OCI-LY3 (cell line): ENCODE results near the gene GJD4.

Experiments used
- H2AFZ ChIP-seq: fragments of 200-600, 300-600 bp; shearing (Covaris generic); 2 replicates; pipeline ENCODE4 v1.6.0; 2014; ENCODE audit warnings: antibody characterized with exemption, low read depth, low read length
- H3K27ac ChIP-seq: fragments of 200-600, 300-600 bp; sonication (generic); 2 replicates; pipeline ENCODE4 v1.5.1; 2014; ENCODE audit warnings: mild to moderate bottlenecking, low read length, moderate library complexity, mixed read lengths
- H3K27me3 ChIP-seq: fragments of 200-600, 300-600 bp; sonication (generic); 2 replicates; pipeline ENCODE4 v1.6.1; 2014; ENCODE audit warnings: low read depth, low read length, mixed read lengths
- H3K36me3 ChIP-seq: fragments of 200-600, 300-600 bp; sonication (generic); replicated peaks from 2 replicates; pipeline ENCODE3; 2014; ENCODE audit warnings: low read depth, low read length, mixed read lengths
- H3K4me1 ChIP-seq: fragments of 300-600, 200-600 bp; sonication (generic); 2 replicates; pipeline ENCODE4 v1.6.1; 2014; ENCODE audit warnings: low read length, mixed read lengths
- H3K4me2 ChIP-seq: fragments of 200-600, 300-600 bp; sonication (generic); 2 replicates; pipeline ENCODE4 v1.6.1; 2014; ENCODE audit warnings: low read length, mixed read lengths
- H3K4me3 ChIP-seq: fragments of 300-600, 200-600 bp; sonication (generic); 2 replicates; pipeline ENCODE4 v1.5.1; 2014; ENCODE audit warnings: antibody characterized with exemption, mild to moderate bottlenecking, low read length, moderate library complexity
- H3K79me2 ChIP-seq: fragments of 300-600, 200-600 bp; shearing (Covaris generic); 2 replicates; pipeline ENCODE4 v1.6.1; 2014; ENCODE audit warnings: mild to moderate bottlenecking, low read length, mixed read lengths
- H3K9ac ChIP-seq: fragments of 300-600, 200-600 bp; shearing (Covaris generic); 2 replicates; pipeline ENCODE4 v1.6.0; 2014; ENCODE audit warnings: mild to moderate bottlenecking, low read length, moderate library complexity
- H3K9me3 ChIP-seq: fragments of 200-600, 300-600 bp; shearing (Covaris generic); 2 replicates; pipeline ENCODE4 v1.6.1; 2014; ENCODE audit warnings: low read length, mixed read lengths; ENCODE audit not compliant: insufficient read depth
- H4K20me1 ChIP-seq: fragments of 200-600, 300-600 bp; sonication (generic); 2 replicates; pipeline ENCODE4 v1.6.1; 2016; ENCODE audit warnings: low read length, mixed read lengths; ENCODE audit not compliant: insufficient read depth
- CTCF ChIP-seq: fragments of 200-600, 300-600 bp; sonication (generic); IDR thresholded peaks from 2 replicates; pipeline ENCODE4 v1.5.1; 2014; ENCODE audit warnings: antibody characterized with exemption, low read length, low read depth
- EZH2phosphoT487 ChIP-seq: fragments of 200-600 bp; shearing (Covaris generic); IDR thresholded peaks from 2 replicates; pipeline ENCODE4 v1.6.1; 2018; ENCODE audit warnings: antibody characterized with exemption, mixed run types, low read depth

Gene GJD4, protein sequence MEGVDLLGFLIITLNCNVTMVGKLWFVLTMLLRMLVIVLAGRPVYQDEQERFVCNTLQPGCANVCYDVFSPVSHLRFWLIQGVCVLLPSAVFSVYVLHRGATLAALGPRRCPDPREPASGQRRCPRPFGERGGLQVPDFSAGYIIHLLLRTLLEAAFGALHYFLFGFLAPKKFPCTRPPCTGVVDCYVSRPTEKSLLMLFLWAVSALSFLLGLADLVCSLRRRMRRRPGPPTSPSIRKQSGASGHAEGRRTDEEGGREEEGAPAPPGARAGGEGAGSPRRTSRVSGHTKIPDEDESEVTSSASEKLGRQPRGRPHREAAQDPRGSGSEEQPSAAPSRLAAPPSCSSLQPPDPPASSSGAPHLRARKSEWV

DNA sequence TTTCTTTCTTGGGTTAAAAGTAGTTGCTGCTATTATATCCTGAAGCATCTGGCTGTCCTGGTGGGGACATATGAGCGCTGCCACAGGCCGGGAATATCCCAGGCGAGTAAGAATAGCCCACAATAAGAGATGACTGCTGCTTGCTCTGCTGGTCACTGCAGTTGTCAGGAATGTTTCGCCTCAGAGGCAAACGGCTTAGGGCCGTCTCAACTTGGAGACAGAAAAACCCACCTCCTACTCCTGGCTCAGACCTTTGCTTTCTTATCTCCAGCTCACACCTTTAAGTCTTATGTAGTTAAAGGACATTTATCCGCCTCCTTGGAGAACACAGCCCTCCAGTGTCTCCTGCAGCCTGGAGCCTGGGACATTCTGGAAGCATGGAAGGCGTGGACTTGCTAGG is at the start of gene GJD4:
Gene GJD4 (plus strand): TSS at position 151 of the 400 bp plus-strand sequence. CDS start 227 bp downstream, at position 378.
- Histone ChIP-seq H3K4me3 (no peak within 1 kb of the TSS), H3K36me3 (no peaks in the 10 kb centered on the region), H3K9ac (no peak within 1 kb of the TSS), H3K4me2 (no peak within 1 kb of the TSS), H3K27ac (no peak within 1 kb of the TSS), H4K20me1 (no peaks in the 10 kb centered on the region), H2AFZ (no peak within 1 kb of the TSS), H3K4me1 (no peaks in the 10 kb centered on the region), H3K9me3 (no peaks in the 10 kb centered on the region), H3K27me3 (no peaks in the 10 kb centered on the region), H3K79me2 (no peaks in the 10 kb centered on the region)
- TF ChIP-seq CTCF (no peak), EZH2phosphoT487 (no peak)

DNA sequence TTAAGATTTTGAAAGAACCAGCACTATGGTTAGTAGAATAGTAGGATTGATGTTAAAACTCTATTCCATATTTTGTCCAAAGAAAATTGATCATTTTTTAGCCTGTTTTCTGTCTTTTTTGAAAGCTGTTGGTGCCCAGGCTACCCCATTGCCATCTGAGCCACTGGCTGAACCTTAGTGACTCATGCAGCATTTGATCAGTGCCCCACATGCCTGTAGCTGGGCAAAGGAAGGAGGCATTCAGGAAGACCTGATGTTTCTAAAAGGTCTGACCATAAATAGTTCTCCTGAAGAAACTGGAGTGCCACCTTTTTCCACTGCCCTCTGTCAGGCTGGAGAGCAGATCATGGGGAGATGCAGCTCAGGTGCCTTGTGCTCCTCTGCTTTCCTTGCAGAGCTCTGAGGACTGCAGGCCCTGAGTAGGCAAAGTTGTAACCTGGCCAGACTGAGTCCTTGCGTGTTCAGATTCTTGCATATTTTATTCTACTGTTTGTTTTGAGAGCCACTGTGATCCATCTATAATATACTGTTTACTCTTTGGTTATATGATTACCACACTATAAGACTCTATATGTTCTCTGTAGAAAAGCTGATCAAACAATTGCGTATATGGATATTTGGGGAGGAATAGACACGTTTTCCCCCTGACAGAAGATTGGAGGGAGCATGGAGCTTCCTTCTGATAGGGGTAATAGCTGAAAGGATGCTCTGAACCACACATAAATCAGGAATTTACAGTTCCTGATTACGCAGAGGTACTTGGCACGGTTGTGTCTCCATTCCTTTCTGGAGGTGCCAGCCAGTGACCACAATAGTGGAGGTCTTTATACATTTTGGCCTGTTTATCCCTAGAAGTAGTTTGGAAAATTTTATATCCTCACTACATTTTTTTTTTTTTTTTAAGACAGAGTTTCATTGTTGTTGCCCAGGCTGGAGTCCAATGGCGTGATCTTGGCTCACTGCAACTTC is 48.9 kb upstream of the GJD4 start:
- H3K4me2 ChIP-seq: no peak overlapping the region
- no peak overlapping the region for H3K27ac ChIP-seq
- H3K27me3 ChIP-seq: no peaks in the 10 kb centered on the region
- no peaks in the 10 kb centered on the region for H3K79me2 ChIP-seq
- H3K4me3 ChIP-seq: no peak overlapping the region
- TF ChIP-seq EZH2phosphoT487 (no peak), CTCF (no peak)
- H2AFZ ChIP-seq: no peak overlapping the region
- no peaks in the 10 kb centered on the region for H3K36me3 ChIP-seq
- H3K4me1 ChIP-seq: peaks cover 9% of the 10 kb centered on the region
- H3K9ac ChIP-seq: no peak overlapping the region
- no peaks in the 10 kb centered on the region for H3K9me3 ChIP-seq
- no peaks in the 10 kb centered on the region for H4K20me1 ChIP-seq

- no peak overlapping the region for H3K4me2 ChIP-seq
- H3K27me3 ChIP-seq: no peaks in the 10 kb centered on the region
- H3K4me1 ChIP-seq: peaks cover 9% of the 10 kb centered on the region
- no peak overlapping the region for H3K4me3 ChIP-seq
- H3K9ac ChIP-seq: no peak overlapping the region
- H3K79me2 ChIP-seq: no peaks in the 10 kb centered on the region
- H4K20me1 ChIP-seq: no peaks in the 10 kb centered on the region
- no peaks in the 10 kb centered on the region for H3K9me3 ChIP-seq
- no peak for TF ChIP-seq CTCF
- TF ChIP-seq EZH2phosphoT487: no peak
- H3K27ac ChIP-seq: no peak overlapping the region
- no peak overlapping the region for H2AFZ ChIP-seq
- H3K36me3 ChIP-seq: no peaks in the 10 kb centered on the region
These were observed 46.9 kb upstream of the GJD4 start for GRCh38 chr10:35558276-35558675.

DNA sequence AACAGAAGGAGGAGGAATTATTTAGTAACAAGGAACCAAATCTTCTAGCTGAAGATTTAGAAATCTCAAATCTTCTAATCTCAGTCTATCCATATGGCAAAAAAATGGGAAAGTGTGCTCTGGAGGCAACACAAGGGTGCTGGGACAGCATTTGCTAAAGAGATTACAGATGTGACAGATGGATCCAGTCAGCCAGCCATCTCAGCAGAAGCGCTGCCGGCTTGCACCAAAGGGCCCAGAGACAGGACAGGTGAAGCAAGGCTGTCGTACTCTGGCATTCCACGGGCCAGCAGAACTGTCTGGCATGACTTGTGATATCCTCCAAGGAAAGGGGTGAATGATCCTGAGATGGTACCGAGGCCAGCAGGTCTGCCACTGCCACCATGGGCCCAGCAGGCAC is 45.7 kb upstream of the GJD4 start:
- Histone ChIP-seq H3K9ac (no peak overlapping the region), H3K27me3 (no peaks in the 10 kb centered on the region), H3K79me2 (no peaks in the 10 kb centered on the region), H3K36me3 (no peaks in the 10 kb centered on the region), H4K20me1 (no peaks in the 10 kb centered on the region), H2AFZ (no peak overlapping the region), H3K9me3 (no peaks in the 10 kb centered on the region), H3K4me2 (no peak overlapping the region), H3K4me3 (no peak overlapping the region), H3K4me1 (peaks cover 6% of the 10 kb centered on the region), H3K27ac (no peak overlapping the region)
- TF ChIP-seq EZH2phosphoT487 (no peak), CTCF (no peak)
